Activated CD4-positive, alpha-beta T cell treated with anti-CD3 and anti-CD28 coated beads, Interleukin-2, amount 10 ng/mL, durations not matched to agents 7 days and 5 days (primary cell): ENCODE data around the gene UBP1. TPM values are rescaled to one million over a fixed set of nuclear protein-coding genes. Genes with fewer than 3 reads are reported as not detected.
"Not testable (repeated sequence)": the region's sequence is repeated elsewhere in the genome, so short reads cannot be mapped to it uniquely, and the experiment has no call there.

Source experiments
- CTCF ChIA-PET: fragments of 350-600 bp; sonication (Branson Sonifier 250); formaldehyde crosslinking; loops from one replicate; lab custom pipeline; 2021; ENCODE audit warnings: antibody characterized with exemption; lab: Charles Lee
- POLR2A ChIA-PET: fragments of 350-600 bp; sonication (Branson Sonifier 250); formaldehyde crosslinking; loops from one replicate; lab custom pipeline; 2021; ENCODE audit warnings: antibody characterized with exemption; lab: Charles Lee
- DNase-seq: peaks from one replicate; pipeline ENCODE4 v3.0.0-alpha.2; 2020
- H3K27ac Mint-ChIP-seq: one replicate; pipeline ENCODE4 v1.8.0; 2021; ENCODE audit warnings: mild to moderate bottlenecking, moderate library complexity, mixed read lengths
- H3K27me3 Mint-ChIP-seq: one replicate; pipeline ENCODE4 v1.8.0; 2021; ENCODE audit warnings: mixed read lengths
- H3K36me3 Mint-ChIP-seq: one replicate; pipeline ENCODE4 v1.8.0; 2021; ENCODE audit warnings: low read depth, mixed read lengths
- H3K4me1 Mint-ChIP-seq: one replicate; pipeline ENCODE4 v1.8.0; 2021; ENCODE audit warnings: mixed read lengths
- H3K4me3 Mint-ChIP-seq: one replicate; pipeline ENCODE4 v1.8.0; 2021; ENCODE audit warnings: mild to moderate bottlenecking, moderate library complexity, mixed read lengths
- H3K9me3 Mint-ChIP-seq: one replicate; pipeline ENCODE4 v1.8.0; 2021; ENCODE audit warnings: mixed read lengths
- total RNA-seq, 2 experiments: library from RNA; stranded (reverse); gene quantifications; one replicate each; pipeline ENCODE4 v1.2.3, GENCODE V29; 2021

UBP1 gene
- total RNA-seq = 10 to 100 TPM; 63.2 to 76.3 TPM

- peak within 1 kb of the TSS; percentile 99 for H3K4me3 Mint-ChIP-seq
- CTCF ChIA-PET = interaction anchor here (0.9 to 1.8 kb wide), 7 partner anchors 11 to 335 kb away, joined by 3 to 5 read pairs (median 3); no protein-coding TSS in a partner anchor
Measured at GRCh38 chr3:33440328-33441224, at the start of gene UBP1. Gene UBP1 (minus strand): TSS chr3:33440405. CDS start chr3:33439848, 557 bp downstream.

GRCh38 chr3:33488683-33489082 lies 48.5 kb upstream of the UBP1 start:
- CTCF ChIA-PET = no interaction called here
- Mint-ChIP-seq H3K9me3 (no peaks in the 10 kb centered on the region), H3K4me1 (no peaks in the 10 kb centered on the region), H3K27ac (no peak overlapping the region), H3K36me3 (no peaks in the 10 kb centered on the region), H3K4me3 (no peak overlapping the region), H3K27me3 (no peaks in the 10 kb centered on the region)
- POLR2A ChIA-PET = no interaction called here
- DNase-seq = no peak

More at GRCh38 chr3:33440328-33441224, at the start of gene UBP1:
- Mint-ChIP-seq H3K4me1 (peaks cover 46% of the 10 kb centered on the region), H3K36me3 (peaks cover 14% of the 10 kb centered on the region), H3K9me3 (no peaks in the 10 kb centered on the region), H3K27me3 (no peaks in the 10 kb centered on the region), H3K27ac (peak within 1 kb of the TSS; percentile 100)
- DNase-seq = peak; percentile 98
- POLR2A ChIA-PET = interaction anchor here (0.6 kb wide), 1 partner anchor 97 kb away, joined by 22 read pairs; no protein-coding TSS in a partner anchor

- DNase-seq = no peak
- ChIA-PET POLR2A (no interaction called here), CTCF (interaction anchor here (0.7 kb wide), 1 partner anchor 107 kb away, joined by 3 read pairs; no protein-coding TSS in a partner anchor)
- Mint-ChIP-seq H3K27ac (no peak overlapping the region), H3K4me3 (no peak overlapping the region), H3K27me3 (no peaks in the 10 kb centered on the region), H3K4me1 (no peaks in the 10 kb centered on the region), H3K36me3 (no peaks in the 10 kb centered on the region), H3K9me3 (no peaks in the 10 kb centered on the region)
Measured at GRCh38 chr3:33488246-33488645, 48.0 kb upstream of the UBP1 start.

- DNase-seq = no peak
- Mint-ChIP-seq H3K9me3 (peaks cover 12% of the 10 kb centered on the region), H3K4me3 (no peak overlapping the region), H3K36me3 (no peaks in the 10 kb centered on the region), H3K27ac (no peak overlapping the region), H3K4me1 (no peaks in the 10 kb centered on the region), H3K27me3 (no peaks in the 10 kb centered on the region)
- POLR2A ChIA-PET = no interaction called here
- CTCF ChIA-PET = interaction anchor here (1.1 kb wide), 1 partner anchor 12 kb away, joined by 3 read pairs; no protein-coding TSS in a partner anchor
Measured at GRCh38 chr3:33482111-33482521, 41.9 kb upstream of the UBP1 start.

- POLR2A ChIA-PET = no interaction called here
- Mint-ChIP-seq H3K27me3 (no peaks in the 10 kb centered on the region), H3K9me3 (no peaks in the 10 kb centered on the region), H3K4me3 (no peak overlapping the region), H3K27ac (no peak overlapping the region), H3K4me1 (no peaks in the 10 kb centered on the region), H3K36me3 (no peaks in the 10 kb centered on the region)
- CTCF ChIA-PET = interaction anchor here (0.6 to 0.7 kb wide), 6 partner anchors 60 to 504 kb away, joined by 3 to 4 read pairs (median 3); no protein-coding TSS in a partner anchor
- DNase-seq = no peak
Measured at GRCh38 chr3:33474896-33475295, 34.7 kb upstream of the UBP1 start.

GRCh38 chr3:33473813-33474212 lies 33.6 kb upstream of the UBP1 start:
- CTCF ChIA-PET = interaction anchor here (0.6 kb wide), 1 partner anchor 313 kb away, joined by 3 read pairs; no protein-coding TSS in a partner anchor
- Mint-ChIP-seq H3K9me3 (no peaks in the 10 kb centered on the region), H3K4me3 (no peak overlapping the region), H3K27ac (no peak overlapping the region), H3K36me3 (no peaks in the 10 kb centered on the region), H3K27me3 (no peaks in the 10 kb centered on the region), H3K4me1 (no peaks in the 10 kb centered on the region)
- DNase-seq = no peak
- POLR2A ChIA-PET = no interaction called here

- ChIA-PET CTCF (interaction anchor here (0.8 kb wide), 1 partner anchor 10 kb away, joined by 3 read pairs; no protein-coding TSS in a partner anchor), POLR2A (no interaction called here)
Measured at GRCh38 chr3:33467786-33468185, 27.6 kb upstream of the UBP1 start.

GRCh38 chr3:33461097-33461496 lies 20.9 kb upstream of the UBP1 start:
- Mint-ChIP-seq H3K4me3 (no peak overlapping the region), H3K36me3 (peaks cover 3% of the 10 kb centered on the region), H3K27me3 (no peaks in the 10 kb centered on the region), H3K4me1 (no peaks in the 10 kb centered on the region), H3K9me3 (peaks cover 28% of the 10 kb centered on the region), H3K27ac (no peak overlapping the region)
- ChIA-PET POLR2A (no interaction called here), CTCF (interaction anchor here (1.4 kb wide), 1 partner anchor 19 kb away, joined by 3 read pairs; no protein-coding TSS in a partner anchor)
- DNase-seq = no peak

More at GRCh38 chr3:33467786-33468185, 27.6 kb upstream of the UBP1 start:
- H3K4me3 Mint-ChIP-seq = no peak overlapping the region
- peaks cover 6% of the 10 kb centered on the region for H3K9me3 Mint-ChIP-seq
- H3K4me1 Mint-ChIP-seq = no peaks in the 10 kb centered on the region
- no peak for DNase-seq
- H3K36me3 Mint-ChIP-seq = peaks cover 5% of the 10 kb centered on the region
- no peaks in the 10 kb centered on the region for H3K27me3 Mint-ChIP-seq
- H3K27ac Mint-ChIP-seq = no peak overlapping the region

GRCh38 chr3:33459577-33459976 lies 19.4 kb upstream of the UBP1 start:
- POLR2A ChIA-PET, H3K4me1 Mint-ChIP-seq, H3K27ac Mint-ChIP-seq, H3K27me3 Mint-ChIP-seq, DNase-seq, H3K4me3 Mint-ChIP-seq, H3K36me3 Mint-ChIP-seq: not testable (repeated sequence)
- H3K9me3 Mint-ChIP-seq = peaks cover 31% of the 10 kb centered on the region
- CTCF ChIA-PET = interaction anchor here (0.7 to 1.4 kb wide), 2 partner anchors 18 to 1216 kb away, joined by 3 to 5 read pairs; no protein-coding TSS in a partner anchor

GRCh38 chr3:33458446-33458845 lies 18.2 kb upstream of the UBP1 start:
- POLR2A ChIA-PET = no interaction called here
- Mint-ChIP-seq H3K27me3 (no peaks in the 10 kb centered on the region), H3K9me3 (peaks cover 39% of the 10 kb centered on the region), H3K4me1 (peaks cover 6% of the 10 kb centered on the region), H3K36me3 (peaks cover 9% of the 10 kb centered on the region), H3K4me3 (no peak overlapping the region), H3K27ac (no peak overlapping the region)
- DNase-seq = no peak
- CTCF ChIA-PET = interaction anchor here (0.6 kb wide), 1 partner anchor 11 kb away, joined by 4 read pairs; no protein-coding TSS in a partner anchor

- Mint-ChIP-seq H3K27me3 (no peaks in the 10 kb centered on the region), H3K27ac (no peak overlapping the region), H3K4me1 (peaks cover 6% of the 10 kb centered on the region), H3K4me3 (no peak overlapping the region), H3K36me3 (peaks cover 6% of the 10 kb centered on the region), H3K9me3 (peaks cover 36% of the 10 kb centered on the region)
- no peak for DNase-seq
- ChIA-PET POLR2A (no interaction called here), CTCF (interaction anchor here (1.3 kb wide), 1 partner anchor 330 kb away, joined by 5 read pairs; no protein-coding TSS in a partner anchor)
Measured at GRCh38 chr3:33456756-33457155, 16.6 kb upstream of the UBP1 start.

GRCh38 chr3:33453331-33453761 lies 13.1 kb upstream of the UBP1 start:
- Mint-ChIP-seq H3K4me1 (peaks cover 6% of the 10 kb centered on the region), H3K36me3 (peaks cover 6% of the 10 kb centered on the region), H3K27me3 (no peaks in the 10 kb centered on the region), H3K4me3 (no peak overlapping the region), H3K27ac (no peak overlapping the region), H3K9me3 (peaks cover 20% of the 10 kb centered on the region)
- POLR2A ChIA-PET = no interaction called here
- CTCF ChIA-PET = interaction anchor here (1.1 to 1.8 kb wide), 2 partner anchors 11 to 12 kb away, joined by 4 read pairs; no protein-coding TSS in a partner anchor
- DNase-seq = no peak

GRCh38 chr3:33451994-33452393 lies 11.8 kb upstream of the UBP1 start:
- CTCF ChIA-PET, H3K27ac Mint-ChIP-seq, H3K4me1 Mint-ChIP-seq, H3K36me3 Mint-ChIP-seq, H3K27me3 Mint-ChIP-seq, DNase-seq, POLR2A ChIA-PET, H3K4me3 Mint-ChIP-seq: not testable (repeated sequence)
- H3K9me3 Mint-ChIP-seq = peaks cover 15% of the 10 kb centered on the region
